CD4-positive, CD25-positive, alpha-beta regulatory T cell (primary cell): ENCODE measurements around the gene ARHGAP31. TPM values are rescaled to one million over a fixed set of nuclear protein-coding genes. Genes with fewer than 3 reads are reported as not detected.

ENCODE experiments used
- ATAC-seq, 2 donors: fragments of 150-1000 bp; cut with Tn5 transposase; one replicate each; pipeline ENCODE4 v1.10.0; 2021; ENCODE audit warnings: low read depth in 2 of 2, moderate number of reproducible peaks in 2 of 2, moderate library complexity in 1 of 2
- DNase-seq, 3 donors: peaks; one replicate each; pipeline versions ENCODE4 v3.0.0 to v3.0.0-alpha.2; 2012 to 2022; ENCODE audit warnings: mixed read lengths in 1 of 3
- H3K27ac ChIP-seq: one replicate; pipeline ENCODE4 v1.7.0; 2013; ENCODE audit warnings: mild to moderate bottlenecking, low read length; ENCODE audit not compliant: insufficient read depth, poor library complexity, severe bottlenecking
- H3K27me3 ChIP-seq: one replicate; pipeline ENCODE4 v1.7.0; 2013; ENCODE audit warnings: low read length; ENCODE audit not compliant: control insufficient read depth, insufficient read depth
- H3K36me3 ChIP-seq: one replicate; pipeline ENCODE4 v1.7.0; 2013; ENCODE audit warnings: mild to moderate bottlenecking, low read length, moderate library complexity; ENCODE audit not compliant: control insufficient read depth, insufficient read depth
- H3K4me1 ChIP-seq: 2 replicates; pipeline ENCODE4 v1.7.0; 2013; ENCODE audit warnings: mild to moderate bottlenecking, low read length; ENCODE audit not compliant: insufficient read depth, control insufficient read depth, poor library complexity, severe bottlenecking
- H3K4me3 ChIP-seq: one replicate; pipeline ENCODE4 v1.7.0; 2013; ENCODE audit warnings: low read depth, mild to moderate bottlenecking, low read length, moderate library complexity
- H3K9me3 ChIP-seq, 2 experiments: 1 replicate in 1 of 2; 2 replicates in 1 of 2; pipeline ENCODE4 v1.7.0; 2013; ENCODE audit warnings: low read length in 2 of 2, mild to moderate bottlenecking in 1 of 2, moderate library complexity in 1 of 2; ENCODE audit not compliant: control insufficient read depth in 2 of 2
- H3K27ac Mint-ChIP-seq, 3 donors: one replicate each; pipeline ENCODE4 v1.8.0; 2020 to 2022; ENCODE audit warnings: mild to moderate bottlenecking in 3 of 3, mixed read lengths in 3 of 3, moderate library complexity in 2 of 3
- H3K27me3 Mint-ChIP-seq: one replicate; pipeline ENCODE4 v1.8.0; 2022; ENCODE audit warnings: mild to moderate bottlenecking, mixed read lengths
- H3K36me3 Mint-ChIP-seq: one replicate; pipeline ENCODE4 v1.8.0; 2020; ENCODE audit warnings: mixed read lengths
- H3K4me1 Mint-ChIP-seq, 4 donors: one replicate each; pipeline ENCODE4 v1.8.0; 2020 to 2022; ENCODE audit warnings: mixed read lengths in 4 of 4, mild to moderate bottlenecking in 1 of 4
- H3K4me3 Mint-ChIP-seq, 4 donors: one replicate each; pipeline ENCODE4 v1.8.0; 2020 to 2022; ENCODE audit warnings: mild to moderate bottlenecking in 4 of 4, mixed read lengths in 4 of 4, moderate library complexity in 3 of 4
- H3K9me3 Mint-ChIP-seq, 7 donors: one replicate each; pipeline ENCODE4 v1.8.0; 2020 to 2022; ENCODE audit warnings: mixed read lengths in 7 of 7, mild to moderate bottlenecking in 3 of 7, moderate library complexity in 2 of 7
- polyA plus RNA-seq, 4 donors: library from polyadenylated mRNA; unstranded; fragments of 300-500 nt; fragmentation: Illumina TruSeq; gene quantifications; one replicate each; pipeline ENCODE4 v1.2.3, GENCODE V29; 2021
- total RNA-seq: library from RNA; stranded (reverse); gene quantifications from one replicate; pipeline ENCODE4 v1.2.3, GENCODE V29; 2022

The ARHGAP31 gene
- total and polyA plus RNA-seq, 5 donors from 2014 or later: 2.6 to 13.6 (median 4.8) TPM

DNA sequence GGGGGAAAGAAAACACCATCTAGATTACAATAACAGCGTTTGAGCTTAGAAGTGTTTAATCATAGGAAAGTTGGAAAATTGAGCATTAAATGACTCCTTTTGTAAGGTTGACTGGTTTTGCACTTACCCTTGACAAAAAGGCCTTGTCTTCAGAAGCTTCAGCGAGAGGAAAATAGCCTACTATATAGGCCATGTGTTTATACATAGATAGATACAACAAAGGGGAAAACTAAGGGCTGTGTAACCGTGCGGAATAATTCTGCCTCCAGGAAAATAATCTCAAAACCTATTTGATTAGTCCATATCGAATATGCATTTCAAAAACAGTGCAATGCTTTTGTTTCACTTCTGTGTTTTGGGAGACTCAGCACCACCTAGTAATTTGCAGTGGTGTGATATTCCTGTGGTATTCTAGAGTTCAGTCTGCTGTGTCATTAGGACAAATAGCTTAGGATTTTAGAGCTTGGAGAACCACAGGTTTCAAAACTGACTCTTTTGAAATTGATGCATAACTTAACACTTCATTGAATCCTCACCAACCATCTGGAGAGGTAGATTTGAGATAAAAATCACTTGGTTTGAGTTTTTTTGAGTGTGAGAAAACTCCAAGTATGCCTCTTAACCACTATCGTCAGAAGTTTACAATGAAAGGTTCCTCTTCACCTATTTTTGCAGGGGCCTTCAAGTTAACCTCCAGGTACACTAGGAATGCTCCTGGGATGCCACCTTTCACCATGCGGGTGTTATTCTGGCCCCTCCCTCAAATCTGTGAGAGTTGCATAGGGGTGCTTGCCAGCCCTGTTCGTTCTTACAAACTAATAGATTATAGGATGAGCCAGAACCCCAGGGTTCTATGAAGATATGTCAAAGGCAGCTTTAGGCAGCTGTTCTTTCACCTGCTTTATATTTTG lies 1.9 kb downstream of the ARHGAP31 start:
- peaks cover 44% of the 10 kb centered on the region for H3K4me1 ChIP-seq
- ATAC-seq (no peak), DNase-seq (no peak)
- Mint-ChIP-seq H3K27me3 (no peaks in the 10 kb centered on the region), H3K4me1 (peaks cover 27 to 64% (median 46%) of the 10 kb centered on the region in 4 donors), H3K27ac (peak overlapping the region; percentile 60 to 90 (median 77)), H3K9me3 (no peaks in the 10 kb centered on the region), H3K36me3 (peaks cover 3% of the 10 kb centered on the region), H3K4me3 (peak overlapping the region; percentile 95 to 99 (median 97))
- H3K27me3 ChIP-seq: no peaks in the 10 kb centered on the region
- peak overlapping the region; percentile 97 for H3K27ac ChIP-seq
- H3K36me3 ChIP-seq: peaks cover 2% of the 10 kb centered on the region
- H3K9me3 ChIP-seq: no peaks in the 10 kb centered on the region
- peak overlapping the region; percentile 78 for H3K4me3 ChIP-seq

DNA sequence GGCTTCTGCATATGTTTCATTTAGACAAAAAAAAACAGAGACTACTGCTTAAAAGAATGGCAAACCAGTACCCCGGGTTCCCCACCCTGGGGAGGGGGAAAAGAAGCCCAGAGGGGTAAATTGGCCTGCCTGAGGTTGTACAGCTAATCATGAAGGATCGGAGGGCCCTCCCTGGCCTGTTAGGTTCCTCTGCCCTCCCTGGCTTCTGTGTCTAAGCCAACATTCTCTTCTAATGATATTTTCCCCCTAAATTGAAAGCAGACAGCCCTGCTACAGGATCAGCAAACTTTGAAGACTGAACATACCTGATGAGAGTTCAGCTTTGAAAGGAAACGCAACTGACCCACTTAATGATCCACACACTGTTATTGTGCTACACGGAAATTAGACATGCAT lies 2.5 kb downstream of the ARHGAP31 start:
- peaks cover 30 to 71% (median 48%) of the 10 kb centered on the region in 4 donors for H3K4me1 Mint-ChIP-seq
- no peaks in the 10 kb centered on the region for H3K9me3 Mint-ChIP-seq
- H3K9me3 ChIP-seq: no peaks in the 10 kb centered on the region
- DNase-seq (no peak), ATAC-seq (no peak)
- H3K27me3 ChIP-seq: no peaks in the 10 kb centered on the region
- peaks cover 3% of the 10 kb centered on the region for H3K36me3 Mint-ChIP-seq
- peaks cover 2% of the 10 kb centered on the region for H3K36me3 ChIP-seq
- H3K4me3 ChIP-seq: peak overlapping the region; percentile 78
- H3K27me3 Mint-ChIP-seq: no peaks in the 10 kb centered on the region
- peak overlapping the region; percentile 97 for H3K27ac ChIP-seq
- peak overlapping the region; percentile 53 to 99 (median 78) for H3K4me3 Mint-ChIP-seq
- H3K27ac Mint-ChIP-seq: peak overlapping the region in 2 of 3 donors; percentile 87 to 90
- H3K4me1 ChIP-seq: peaks cover 44% of the 10 kb centered on the region

DNA sequence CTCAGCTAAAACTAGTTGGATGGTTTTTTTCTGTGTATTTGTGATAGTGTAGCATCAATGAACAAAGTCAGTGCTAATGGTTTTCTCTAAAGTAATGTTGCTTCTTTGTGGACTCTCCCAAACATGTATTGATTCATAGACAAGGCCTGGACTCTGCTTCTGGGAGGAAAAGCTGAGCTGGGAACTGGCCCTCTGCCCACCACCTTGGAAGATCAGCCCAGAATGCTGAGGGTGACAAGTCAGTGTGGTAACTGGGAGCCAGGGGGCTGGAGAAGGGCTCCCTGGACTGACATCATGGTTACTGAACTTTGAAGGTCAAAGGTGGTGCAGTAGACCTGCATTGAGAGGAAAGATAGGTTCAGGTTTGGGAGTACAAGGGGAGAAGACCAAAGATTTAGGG lies 3.0 kb downstream of the ARHGAP31 start:
- Histone ChIP-seq H3K4me3 (peak overlapping the region; percentile 78), H3K4me1 (peaks cover 43% of the 10 kb centered on the region), H3K36me3 (peaks cover 2% of the 10 kb centered on the region), H3K27me3 (no peaks in the 10 kb centered on the region), H3K27ac (no peak overlapping the region), H3K9me3 (no peaks in the 10 kb centered on the region)
- peaks cover 31 to 73% (median 52%) of the 10 kb centered on the region in 4 donors for H3K4me1 Mint-ChIP-seq
- DNase-seq (no peak), ATAC-seq (no peak)
- no peaks in the 10 kb centered on the region for H3K9me3 Mint-ChIP-seq
- H3K27me3 Mint-ChIP-seq: no peaks in the 10 kb centered on the region
- H3K4me3 Mint-ChIP-seq: peak overlapping the region; percentile 39 to 99 (median 76)
- H3K27ac Mint-ChIP-seq: peak overlapping the region; percentile 85 to 90 (median 87)
- H3K36me3 Mint-ChIP-seq: peaks cover 3% of the 10 kb centered on the region

DNA sequence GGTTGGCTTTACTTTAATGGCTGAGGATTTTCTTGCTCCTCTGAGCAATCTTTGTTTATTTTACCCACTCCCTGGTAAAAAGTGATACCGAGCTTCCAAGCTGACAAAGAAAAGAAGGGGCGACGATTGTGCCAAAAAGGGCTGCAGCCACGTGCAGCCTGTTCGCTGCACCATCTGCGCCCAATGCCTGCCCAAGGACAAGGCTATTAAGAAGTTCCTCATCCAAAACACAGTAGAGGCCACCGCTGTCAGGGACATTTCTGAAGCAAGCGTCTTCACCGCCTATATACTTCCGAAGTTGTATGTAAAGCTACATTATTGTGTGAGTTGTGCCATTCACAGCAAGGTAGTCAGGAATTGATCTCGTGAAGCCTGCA lies 4.4 kb downstream of the ARHGAP31 start:
- H3K4me1 ChIP-seq: peaks cover 30% of the 10 kb centered on the region
- DNase-seq (no peak), ATAC-seq (no peak)
- no peaks in the 10 kb centered on the region for H3K27me3 Mint-ChIP-seq
- H3K9me3 Mint-ChIP-seq: peaks cover 0 to 2% (median 0%) of the 10 kb centered on the region in 7 donors
- peaks cover 8% of the 10 kb centered on the region for H3K36me3 Mint-ChIP-seq
- H3K4me1 Mint-ChIP-seq: peaks cover 20 to 69% (median 42%) of the 10 kb centered on the region in 4 donors
- no peak overlapping the region for H3K4me3 ChIP-seq
- no peak overlapping the region for H3K27ac ChIP-seq
- no peaks in the 10 kb centered on the region for H3K9me3 ChIP-seq
- H3K27ac Mint-ChIP-seq: peak overlapping the region in 1 of 3 donors; percentile 87
- H3K4me3 Mint-ChIP-seq: no peak overlapping the region
- H3K36me3 ChIP-seq: peaks cover 2% of the 10 kb centered on the region
- H3K27me3 ChIP-seq: no peaks in the 10 kb centered on the region

DNA sequence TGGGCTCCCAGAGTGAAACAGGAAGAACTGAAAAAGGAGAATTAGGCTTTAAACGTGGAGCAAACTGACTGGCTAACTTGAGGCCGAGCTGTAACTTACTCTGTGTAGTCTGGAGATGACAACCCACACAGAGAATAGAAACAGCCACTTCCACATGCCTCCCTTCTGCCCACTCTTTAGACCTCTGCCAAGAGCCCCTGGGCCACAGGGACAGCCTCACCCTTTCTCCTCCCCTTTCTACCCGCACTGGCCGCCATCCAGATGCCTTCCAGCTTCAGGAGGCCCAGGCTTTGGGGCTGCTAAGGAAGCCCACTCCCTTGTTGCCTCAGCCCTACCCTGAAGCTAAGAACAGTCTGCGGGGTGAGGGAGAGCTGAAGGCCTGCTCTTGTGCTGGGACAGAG lies 6.8 kb downstream of the ARHGAP31 start:
- Histone ChIP-seq H3K4me3 (no peak overlapping the region), H3K27me3 (no peaks in the 10 kb centered on the region), H3K36me3 (peaks cover 2% of the 10 kb centered on the region), H3K9me3 (no peaks in the 10 kb centered on the region), H3K4me1 (peaks cover 22% of the 10 kb centered on the region), H3K27ac (no peak overlapping the region)
- no peak overlapping the region for H3K27ac Mint-ChIP-seq
- ATAC-seq: no peak
- peaks cover 12% of the 10 kb centered on the region for H3K36me3 Mint-ChIP-seq
- no peaks in the 10 kb centered on the region for H3K27me3 Mint-ChIP-seq
- H3K9me3 Mint-ChIP-seq: peaks cover 0 to 2% (median 0%) of the 10 kb centered on the region in 7 donors
- DNase-seq: no peak
- H3K4me1 Mint-ChIP-seq: peaks cover 13 to 55% (median 32%) of the 10 kb centered on the region in 4 donors
- no peak overlapping the region for H3K4me3 Mint-ChIP-seq

DNA sequence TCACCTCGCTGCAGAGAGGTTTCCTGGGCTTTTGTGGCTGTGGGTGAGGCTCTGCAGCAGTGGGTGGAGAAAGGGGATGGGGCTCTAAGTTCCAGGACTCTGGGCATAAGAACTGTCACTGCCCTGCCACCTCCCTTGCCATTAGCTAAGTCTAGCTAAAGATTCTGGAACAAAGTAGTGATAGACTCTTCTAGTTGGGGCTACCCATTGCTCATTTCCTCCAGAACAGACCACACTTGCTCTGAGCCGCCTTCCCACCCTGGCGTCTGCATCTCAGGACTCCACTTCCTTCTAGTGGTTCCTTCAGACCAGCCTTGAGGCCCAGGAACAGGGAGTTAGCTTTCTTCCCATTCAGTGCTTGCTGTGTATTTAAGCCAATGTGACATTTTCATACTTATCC lies 7.5 kb downstream of the ARHGAP31 start:
- Histone ChIP-seq H3K36me3 (peaks cover 2% of the 10 kb centered on the region), H3K27ac (no peak overlapping the region), H3K4me1 (peaks cover 15% of the 10 kb centered on the region), H3K4me3 (no peak overlapping the region), H3K9me3 (no peaks in the 10 kb centered on the region), H3K27me3 (no peaks in the 10 kb centered on the region)
- Mint-ChIP-seq H3K4me1 (peaks cover 10 to 49% (median 28%) of the 10 kb centered on the region in 4 donors), H3K9me3 (peaks cover 0 to 2% (median 0%) of the 10 kb centered on the region in 7 donors), H3K4me3 (no peak overlapping the region), H3K36me3 (peaks cover 12% of the 10 kb centered on the region), H3K27me3 (no peaks in the 10 kb centered on the region), H3K27ac (peak overlapping the region in 1 of 3 donors; percentile 1)
- DNase-seq: no peak
- no peak for ATAC-seq

DNA sequence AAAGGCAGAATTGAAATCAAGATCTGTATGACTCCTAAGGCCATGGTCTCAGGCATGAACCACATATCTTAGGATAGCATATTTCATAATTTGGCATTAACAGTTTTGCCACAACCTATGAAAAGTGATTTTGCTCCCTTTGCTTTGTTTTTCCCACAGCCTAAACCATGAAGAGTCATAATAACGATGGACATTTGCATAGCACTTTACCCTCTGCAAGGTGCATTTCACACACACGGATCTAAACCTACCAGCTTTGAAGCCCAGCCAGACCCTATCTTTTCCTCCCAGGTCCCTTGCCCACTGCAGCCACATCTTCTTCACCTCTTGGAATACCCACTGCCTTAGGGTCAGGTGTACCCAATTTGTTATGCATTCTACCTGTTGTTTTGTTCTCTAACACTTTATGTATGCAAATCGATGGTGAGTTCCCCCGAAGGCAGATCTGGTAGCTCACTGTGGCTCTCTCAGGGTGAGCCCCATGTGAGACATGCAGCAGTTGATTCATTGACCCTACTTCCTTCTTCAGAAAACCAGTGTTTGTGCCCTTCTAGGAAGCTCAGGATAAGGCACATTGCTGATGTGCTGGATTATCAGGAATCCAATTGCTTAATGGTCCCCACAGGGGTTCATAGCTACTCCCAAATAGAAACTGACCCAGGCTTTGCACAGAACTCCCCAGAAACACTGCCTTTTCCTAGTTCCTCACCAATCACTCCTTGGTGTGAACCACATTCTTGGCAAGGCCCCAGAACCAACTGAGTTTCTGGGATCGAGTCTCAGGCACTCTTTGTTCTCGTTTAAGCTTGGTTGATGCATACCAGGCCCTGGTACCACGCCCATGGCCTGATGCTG lies 8.7 kb downstream of the ARHGAP31 start:
- peaks cover 4% of the 10 kb centered on the region for H3K4me1 ChIP-seq
- no peak overlapping the region for H3K27ac ChIP-seq
- no peak overlapping the region for H3K4me3 Mint-ChIP-seq
- peaks cover 12% of the 10 kb centered on the region for H3K36me3 Mint-ChIP-seq
- H3K27me3 Mint-ChIP-seq: no peaks in the 10 kb centered on the region
- ATAC-seq (no peak), DNase-seq (no peak)
- peak overlapping the region in 2 of 3 donors; percentile 8 to 45 for H3K27ac Mint-ChIP-seq
- peaks cover 0 to 2% (median 0%) of the 10 kb centered on the region in 7 donors for H3K9me3 Mint-ChIP-seq
- no peaks in the 10 kb centered on the region for H3K27me3 ChIP-seq
- peaks cover 5 to 36% (median 21%) of the 10 kb centered on the region in 4 donors for H3K4me1 Mint-ChIP-seq
- H3K4me3 ChIP-seq: no peak overlapping the region
- no peaks in the 10 kb centered on the region for H3K9me3 ChIP-seq
- no peaks in the 10 kb centered on the region for H3K36me3 ChIP-seq
